HG03342 (cell line): ENCODE measurements around the gene ALDH1L2.
"Not testable (repeated sequence)": the region's sequence is repeated elsewhere in the genome, so short reads cannot be mapped to it uniquely, and the experiment has no call there.

Source experiments
- ATAC-seq: cut with Tn5 transposase; IDR thresholded peaks from one replicate; pipeline ENCODE4 v1.9.1; 2021; ENCODE audit warnings: mild to moderate bottlenecking, moderate library complexity; ENCODE audit not compliant: unreplicated experiment

ALDH1L2 gene

DNA sequence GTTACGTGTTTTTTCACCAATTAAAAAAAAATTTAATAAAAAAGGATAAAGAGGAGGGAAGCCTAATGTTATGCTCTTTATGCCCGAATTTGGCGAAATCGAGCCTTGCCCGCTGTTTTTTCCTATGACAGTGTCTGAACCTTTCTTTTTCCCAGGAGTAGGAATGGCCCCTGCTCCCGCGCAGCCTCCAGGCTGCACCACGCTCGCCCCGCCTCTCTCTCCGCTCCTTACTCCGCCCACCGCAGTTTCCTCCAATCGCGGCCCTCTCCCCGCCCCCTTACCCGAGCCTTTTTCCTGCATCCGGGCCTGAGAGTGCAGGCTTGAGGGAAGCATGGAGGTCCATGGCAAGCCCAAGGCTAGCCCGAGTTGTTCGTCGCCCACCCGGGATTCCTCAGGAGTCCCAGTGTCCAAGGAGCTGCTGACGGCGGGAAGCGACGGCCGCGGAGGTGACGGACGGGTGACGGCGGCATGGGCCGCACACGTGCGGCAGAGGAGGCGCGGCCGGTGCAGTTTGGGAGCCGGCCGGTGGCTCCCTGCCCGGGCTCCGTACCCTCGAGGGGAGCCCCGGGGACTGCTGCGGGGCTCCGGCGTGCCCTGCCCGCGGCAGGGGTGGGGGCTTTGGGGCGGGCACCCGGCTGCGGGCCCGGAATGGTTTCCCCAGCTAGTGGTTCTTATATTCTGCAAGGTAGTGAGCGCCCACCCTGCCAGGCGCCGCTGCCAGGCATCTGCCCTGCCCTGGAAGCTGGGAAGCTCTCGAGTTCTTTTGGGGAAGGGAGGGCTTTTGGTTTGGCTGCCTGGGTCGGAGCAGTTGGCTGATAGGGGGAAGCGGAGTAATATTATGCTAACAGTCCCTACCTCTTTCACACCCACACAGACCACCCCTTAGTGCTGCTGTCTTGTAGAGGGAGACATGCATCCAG is 98.0 kb downstream of the ALDH1L2 start, which contains the start of gene NOPCHAP1:
Gene NOPCHAP1, plus strand, starts transcription at position 295 of the 920 bp plus-strand sequence. Its CDS starts 37 bp downstream, at position 332.
- ATAC-seq, result peak; percentile 88

DNA sequence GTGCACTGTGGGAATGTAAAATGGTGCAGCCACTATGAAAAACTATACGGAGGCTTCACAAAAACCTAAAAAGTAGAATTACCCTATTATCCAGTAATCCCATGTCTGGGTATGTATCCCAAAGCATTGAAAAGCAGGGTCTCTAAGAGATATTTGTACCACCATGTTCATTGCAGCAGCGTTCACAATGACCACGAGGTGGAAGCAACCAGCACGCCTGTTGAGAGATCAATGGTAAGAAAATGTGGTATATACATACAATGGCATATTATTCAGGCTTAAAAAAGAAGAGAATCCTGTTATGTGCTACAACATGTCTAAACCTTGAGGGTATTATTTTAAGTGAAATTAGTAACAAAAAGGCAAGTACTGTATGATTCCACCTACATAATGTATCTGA is 99.1 kb downstream of the ALDH1L2 start:
- ATAC-seq, result no peak

DNA sequence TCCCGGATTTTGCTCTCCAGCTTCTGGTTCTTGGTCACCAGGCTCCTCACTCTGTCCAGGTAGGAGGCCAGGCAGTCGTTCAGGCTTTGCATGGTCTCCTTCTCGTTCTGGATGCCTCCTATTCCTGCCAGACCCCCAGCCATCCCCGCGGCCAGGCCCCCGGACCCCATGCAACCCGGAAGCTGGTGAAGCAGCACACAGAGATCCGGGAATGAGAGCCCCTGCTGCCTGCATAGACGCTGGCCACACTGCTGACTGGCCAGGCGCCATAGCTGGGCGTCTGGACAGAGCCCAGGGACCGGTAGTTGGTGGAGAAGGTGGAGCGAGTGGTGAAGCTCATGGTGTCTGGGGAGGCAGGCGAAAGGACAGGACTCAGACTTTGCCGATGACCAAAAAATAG is 106.6 kb downstream of the ALDH1L2 start:
- not testable (repeated sequence) for ATAC-seq

DNA sequence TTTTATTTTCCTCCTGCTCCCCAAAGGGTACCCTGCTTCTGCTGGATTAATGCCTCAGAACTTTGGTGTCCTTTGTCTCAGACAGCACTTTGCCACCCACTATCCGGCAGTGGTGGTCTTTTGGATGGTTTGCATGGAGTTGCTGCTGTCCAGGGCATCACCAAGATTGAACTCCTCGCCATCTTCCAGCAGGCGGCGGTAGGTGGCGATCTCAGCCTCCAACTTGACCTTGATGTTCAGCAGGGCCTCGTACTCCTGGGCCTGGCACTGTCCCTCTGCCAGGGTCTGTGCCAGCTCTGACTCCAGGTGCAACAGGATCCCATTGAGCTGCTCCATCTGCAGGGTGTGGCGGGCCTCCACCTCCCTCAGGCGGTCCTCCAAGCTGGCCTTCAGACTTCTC is 107.6 kb downstream of the ALDH1L2 start:
- ATAC-seq, result no peak

DNA sequence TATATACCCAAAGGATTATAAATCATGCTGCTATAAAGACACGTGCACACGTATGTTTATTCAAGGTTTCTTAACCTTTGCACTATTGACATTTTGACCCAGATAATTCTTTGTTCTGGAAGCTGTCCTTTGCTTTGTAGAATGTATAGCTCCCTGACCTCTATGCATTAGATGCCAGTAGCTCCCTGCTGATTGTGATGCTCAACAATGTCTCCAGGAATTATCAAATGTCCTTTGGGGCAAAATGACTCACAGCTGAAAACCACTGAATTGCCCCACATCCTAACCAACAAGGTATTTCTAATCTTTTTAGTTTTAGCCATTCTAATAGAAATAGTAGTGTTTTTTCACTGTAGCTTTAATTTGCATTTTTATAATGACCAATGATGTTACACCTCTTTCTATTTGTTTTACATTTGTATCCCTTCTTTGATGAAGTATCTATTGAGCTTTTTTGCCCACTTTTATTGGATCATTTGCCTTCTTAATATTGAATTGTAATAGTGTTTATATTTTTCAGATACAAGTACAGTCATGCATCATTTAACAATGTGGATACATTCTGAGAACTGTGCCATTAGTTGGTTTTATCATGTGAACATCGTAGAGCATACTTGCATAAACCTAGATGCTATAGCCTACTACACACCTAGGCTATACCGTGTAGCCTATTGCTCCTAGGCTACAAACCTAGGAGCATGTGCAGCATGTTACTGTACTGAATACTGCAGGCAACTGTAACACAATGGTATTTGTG is 108.5 kb downstream of the ALDH1L2 start:
- ATAC-seq, result no peak

DNA sequence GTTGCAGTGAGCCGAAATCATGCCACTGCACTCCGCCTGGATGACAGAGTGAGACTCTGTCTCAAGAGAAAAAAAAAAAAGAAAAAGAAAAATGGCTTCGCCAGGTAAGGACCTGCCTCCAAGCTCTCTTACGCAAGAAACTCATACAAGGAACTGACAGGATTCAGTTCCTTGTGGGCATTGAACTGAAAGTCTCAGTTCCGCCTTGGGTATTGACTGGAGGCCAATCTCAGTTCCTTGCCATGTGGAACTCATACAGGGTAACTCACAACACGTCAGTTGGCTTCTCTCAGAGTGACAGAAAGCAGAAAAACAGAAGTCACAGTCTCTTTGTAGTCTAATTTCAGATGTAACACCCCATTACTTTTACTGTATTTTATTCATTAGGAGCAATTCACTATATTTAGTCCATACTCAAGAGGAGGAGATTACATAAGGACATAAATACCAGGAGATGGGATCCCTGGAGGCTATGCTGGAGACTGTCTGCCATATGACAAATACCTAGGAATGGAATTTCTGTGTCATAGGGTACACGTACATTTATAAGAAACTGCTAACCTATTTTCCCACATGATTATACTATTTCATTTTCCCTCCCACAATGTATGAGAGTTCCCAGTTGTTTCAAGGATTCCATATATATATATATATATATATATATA is 109.5 kb downstream of the ALDH1L2 start:
- peak; percentile 99 for ATAC-seq

DNA sequence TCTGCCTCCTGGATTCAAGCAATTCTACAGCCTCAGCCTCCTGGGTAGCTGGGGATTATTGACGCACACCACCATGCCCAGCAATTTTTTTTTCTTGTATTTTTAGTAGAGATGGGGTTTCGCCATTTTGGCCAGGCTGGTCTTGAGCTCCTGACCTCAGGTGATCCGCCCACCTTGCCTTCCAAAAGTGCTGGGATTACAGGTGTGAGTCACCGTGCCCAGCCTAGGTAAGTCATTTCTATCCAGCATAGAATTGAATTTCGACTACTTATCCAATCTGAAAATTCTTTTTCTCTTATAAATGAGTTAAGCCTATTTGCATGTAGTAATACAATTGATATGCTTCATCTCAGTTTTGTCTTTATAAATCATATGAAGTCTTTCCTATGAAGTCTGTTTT is 111.0 kb downstream of the ALDH1L2 start:
- no peak for ATAC-seq

DNA sequence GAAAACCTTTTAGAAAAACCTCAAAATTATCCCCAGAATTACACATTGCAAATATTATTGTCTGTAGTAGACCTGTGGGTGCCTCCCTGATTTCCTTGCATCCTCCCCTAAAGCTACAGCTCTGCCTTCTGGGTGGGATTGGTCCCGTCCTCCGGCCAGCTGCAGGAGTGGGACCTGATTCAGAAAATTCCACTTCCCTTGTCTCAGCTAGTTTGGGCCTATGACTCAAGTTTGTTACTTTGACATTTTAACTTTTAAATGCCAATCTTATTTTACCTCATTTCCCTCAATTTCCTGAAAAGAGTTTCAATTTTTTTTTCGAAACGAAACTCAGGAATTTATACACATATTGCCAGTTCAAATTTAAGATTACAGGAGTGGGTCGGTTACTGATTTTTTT is 113.0 kb downstream of the ALDH1L2 start:
- ATAC-seq, result no peak
